SK-N-SH (cell line): ENCODE results near the gene ST7L.

Source experiments
- EP300 ChIP-seq, 2 experiments: IDR thresholded peaks; 2 replicates each; pipeline versions ENCODE4 v1.4.0 to v1.6.1; 2012; ENCODE audit warnings: borderline replicate concordance in 1 of 2, low read depth in 1 of 2, low read length in 1 of 2
- FOXM1 ChIP-seq: IDR thresholded peaks from 2 replicates; pipeline ENCODE4 v1.4.0; 2012; ENCODE audit warnings: low read depth, mild to moderate bottlenecking
- POLR2AphosphoS5 ChIP-seq: IDR thresholded peaks from 2 replicates; pipeline ENCODE4 v1.6.1; 2012; ENCODE audit warnings: low read depth, low read length
- YY1 ChIP-seq: IDR thresholded peaks from 2 replicates; pipeline ENCODE4 v1.4.0; 2012; ENCODE audit warnings: low read depth, mild to moderate bottlenecking

GRCh38 chr1:112505400-112505785 is 113.5 kb downstream of the ST7L start:
- no peak for TF ChIP-seq FOXM1
- TF ChIP-seq POLR2AphosphoS5, result no peak
- no peak for TF ChIP-seq EP300 (IDR thresholded peaks at IDR 0.05; ENCODE audit: borderline replicate concordance in 1 of 2, low read depth in 1 of 2, low read length in 1 of 2)
- no peak for TF ChIP-seq YY1
